Gastroesophageal sphincter (tissue), 3 donors: ENCODE data around the gene RPA1.

Experiments
- EP300 ChIP-seq: sonication (generic); formaldehyde crosslinking; IDR thresholded peaks from one replicate; pipeline ENCODE4 v1.6.1; 2017; ENCODE audit warnings: antibody characterized with exemption, mild to moderate bottlenecking
- POLR2A ChIP-seq, 2 donors: fragments of 450-650 bp; IDR thresholded peaks; one replicate each; pipeline ENCODE4 v1.6.1; 2017; ENCODE audit warnings: antibody characterized with exemption in 2 of 2, mild to moderate bottlenecking in 2 of 2, moderate library complexity in 1 of 2
- POLR2AphosphoS5 ChIP-seq: sonication (generic); formaldehyde crosslinking; IDR thresholded peaks from one replicate; pipeline ENCODE4 v1.6.1; 2017; ENCODE audit warnings: antibody characterized with exemption
- TF ChIP-seq, protein P1 (sequence below), 4 experiments: fragments of 200-600 bp in 2 of 4; fragments of 450-650 bp in 2 of 4; sonication (generic) in 1 of 4; IDR thresholded peaks; one replicate each; pipeline ENCODE4 v1.5.1; 2017 to 2019; ENCODE audit warnings: antibody characterized with exemption in 4 of 4, mild to moderate bottlenecking in 2 of 4, moderate library complexity in 2 of 4

GRCh38 chr17:1942666-1943435, 113.0 kb downstream of the RPA1 start:
- TF ChIP-seq POLR2A (IDR thresholded peaks at IDR 0.05): no peak
- no peak for TF ChIP-seq EP300
- no peak for TF ChIP-seq POLR2AphosphoS5
- TF ChIP-seq, protein P1, sequence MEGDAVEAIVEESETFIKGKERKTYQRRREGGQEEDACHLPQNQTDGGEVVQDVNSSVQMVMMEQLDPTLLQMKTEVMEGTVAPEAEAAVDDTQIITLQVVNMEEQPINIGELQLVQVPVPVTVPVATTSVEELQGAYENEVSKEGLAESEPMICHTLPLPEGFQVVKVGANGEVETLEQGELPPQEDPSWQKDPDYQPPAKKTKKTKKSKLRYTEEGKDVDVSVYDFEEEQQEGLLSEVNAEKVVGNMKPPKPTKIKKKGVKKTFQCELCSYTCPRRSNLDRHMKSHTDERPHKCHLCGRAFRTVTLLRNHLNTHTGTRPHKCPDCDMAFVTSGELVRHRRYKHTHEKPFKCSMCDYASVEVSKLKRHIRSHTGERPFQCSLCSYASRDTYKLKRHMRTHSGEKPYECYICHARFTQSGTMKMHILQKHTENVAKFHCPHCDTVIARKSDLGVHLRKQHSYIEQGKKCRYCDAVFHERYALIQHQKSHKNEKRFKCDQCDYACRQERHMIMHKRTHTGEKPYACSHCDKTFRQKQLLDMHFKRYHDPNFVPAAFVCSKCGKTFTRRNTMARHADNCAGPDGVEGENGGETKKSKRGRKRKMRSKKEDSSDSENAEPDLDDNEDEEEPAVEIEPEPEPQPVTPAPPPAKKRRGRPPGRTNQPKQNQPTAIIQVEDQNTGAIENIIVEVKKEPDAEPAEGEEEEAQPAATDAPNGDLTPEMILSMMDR (IDR thresholded peaks at IDR 0.05): no peak
